ENCODE measurements around the gene KAT2B. TPM values are rescaled to one million over a fixed set of nuclear protein-coding genes. Genes with fewer than 3 reads are reported as not detected.

Gene KAT2B
- total RNA-seq, 4 donors from 2014 or later: 57.2 to 122 (median 74.9) TPM

GRCh38 chr3:20121088-20121487, 80.8 kb downstream of the KAT2B start:
- TF ChIP-seq POLR2A (IDR thresholded peaks at IDR 0.05) (no peak), CTCF (IDR thresholded peaks at IDR 0.05) (no peak)
- no peak overlapping the region for H3K4me3 ChIP-seq (replicated peaks in 1 of 3)
- H3K36me3 ChIP-seq: peaks cover 15% of the 10 kb centered on the region in 2 donors
- no peaks in the 10 kb centered on the region for H3K4me1 ChIP-seq
- no peak overlapping the region for H3K27ac ChIP-seq
- intact Hi-C loops (cut with DNase I): no loop called here
- no peaks in the 10 kb centered on the region for H3K27me3 ChIP-seq
- DNase-seq: no peak
- 90 to 94% methylated on average over 3 of the region's 3 CpGs for WGBS, 2 donors
- no peaks in the 10 kb centered on the region for H3K9me3 ChIP-seq

- TF ChIP-seq CTCF (IDR thresholded peaks at IDR 0.05) (no peak), POLR2A (IDR thresholded peaks at IDR 0.05) (no peak)
- peaks cover 15 to 23% of the 10 kb centered on the region in 2 donors for H3K36me3 ChIP-seq
- no peak overlapping the region for H3K4me3 ChIP-seq (replicated peaks in 1 of 3)
- no peaks in the 10 kb centered on the region for H3K27me3 ChIP-seq
- no peaks in the 10 kb centered on the region for H3K4me1 ChIP-seq
- 88 to 91% methylated on average over 2 of the region's 2 CpGs for WGBS, 2 donors
- no peak for DNase-seq
- H3K27ac ChIP-seq: no peak overlapping the region
- intact Hi-C loops (cut with DNase I): no loop called here
- no peaks in the 10 kb centered on the region for H3K9me3 ChIP-seq
These were observed 82.9 kb downstream of the KAT2B start for GRCh38 chr3:20123131-20123652.

GRCh38 chr3:20125289-20125688, 85.0 kb downstream of the KAT2B start:
- Histone ChIP-seq H3K27ac (no peak overlapping the region), H3K9me3 (no peaks in the 10 kb centered on the region), H3K4me3 (replicated peaks in 1 of 3) (no peak overlapping the region), H3K27me3 (no peaks in the 10 kb centered on the region), H3K4me1 (no peaks in the 10 kb centered on the region), H3K36me3 (peaks cover 15 to 20% of the 10 kb centered on the region in 2 donors)
- TF ChIP-seq CTCF (IDR thresholded peaks at IDR 0.05) (no peak), POLR2A (IDR thresholded peaks at IDR 0.05) (no peak)
- 93 to 97% methylated on average over 4 of the region's 4 CpGs for WGBS, 2 donors
- intact Hi-C loops (cut with DNase I): no loop called here
- DNase-seq: no peak

- Histone ChIP-seq H3K9me3 (no peaks in the 10 kb centered on the region), H3K27ac (no peak overlapping the region), H3K36me3 (peaks cover 15 to 18% of the 10 kb centered on the region in 2 donors), H3K27me3 (no peaks in the 10 kb centered on the region), H3K4me3 (replicated peaks in 1 of 3) (no peak overlapping the region), H3K4me1 (no peaks in the 10 kb centered on the region)
- WGBS, 2 donors: 90 to 91% methylated on average over 10 of the region's 10 CpGs
- TF ChIP-seq POLR2A (IDR thresholded peaks at IDR 0.05) (no peak), CTCF (IDR thresholded peaks at IDR 0.05) (no peak)
- DNase-seq: no peak
- intact Hi-C loops (cut with DNase I): no loop called here
These were observed 85.7 kb downstream of the KAT2B start for GRCh38 chr3:20125897-20126296.

GRCh38 chr3:20128358-20128757, 88.1 kb downstream of the KAT2B start:
- Histone ChIP-seq H3K27me3 (no peaks in the 10 kb centered on the region), H3K4me3 (replicated peaks in 1 of 3) (no peak overlapping the region), H3K36me3 (peaks cover 8 to 9% of the 10 kb centered on the region in 2 donors), H3K9me3 (no peaks in the 10 kb centered on the region), H3K27ac (no peak overlapping the region), H3K4me1 (no peaks in the 10 kb centered on the region)
- 76 to 97% methylated on average over 2 of the region's 2 CpGs for WGBS, 2 donors
- intact Hi-C loops (cut with DNase I): no loop called here
- TF ChIP-seq POLR2A (IDR thresholded peaks at IDR 0.05) (no peak), CTCF (IDR thresholded peaks at IDR 0.05) (no peak)
- no peak for DNase-seq

All from thyroid gland (tissue), 4 donors.